Caco-2 (cell line): ENCODE measurements around the gene CATSPER3. TPM values are rescaled to one million over a fixed set of nuclear protein-coding genes. Genes with fewer than 3 reads are reported as not detected.

Experiments
- BruUV-seq: library from RNA; stranded (reverse); fragments of 400-500 nt; replicated peaks from 2 replicates; lab custom pipeline; 2021; lab: Mats Ljungman, UMichigan
- CTCF ChIA-PET: fragments of 300-600 bp; sonication (Branson Sonifier 250); formaldehyde crosslinking; loops from one replicate; lab custom pipeline; 2022; ENCODE audit warnings: antibody characterized with exemption; lab: Charles Lee
- POLR2A ChIA-PET: fragments of 300-600 bp; sonication (Branson Sonifier 250); formaldehyde crosslinking; loops from one replicate; lab custom pipeline; 2022; ENCODE audit warnings: antibody characterized with exemption; lab: Charles Lee
- DNase-seq, 2 experiments: peaks; one replicate each; pipeline versions ENCODE4 v3.0.0 to v3.0.0-alpha.2; 2020 to 2022
- H3K27me3 ChIP-seq: replicated peaks from 2 replicates; pipeline ENCODE4 v1.6.0; 2011; ENCODE audit warnings: low read length; ENCODE audit not compliant: control insufficient read depth, insufficient read depth
- H3K36me3 ChIP-seq: 2 replicates; pipeline ENCODE4 v1.5.1; 2011; ENCODE audit warnings: low read length; ENCODE audit not compliant: control insufficient read depth, insufficient read depth
- H3K4me1 ChIP-seq: fragments of 250-450 bp; sonication (Bioruptor Pico); 2 replicates; pipeline ENCODE4 v1.5.1; 2020; ENCODE audit warnings: mild to moderate bottlenecking
- H3K4me3 ChIP-seq: 2 replicates; pipeline ENCODE4 v1.5.1; 2011; ENCODE audit warnings: low read depth, mild to moderate bottlenecking, control low read depth, low read length
- H3K9me3 ChIP-seq: fragments of 250-450 bp; sonication (Bioruptor Pico); 2 replicates; pipeline ENCODE4 v1.5.1; 2020; ENCODE audit warnings: mild to moderate bottlenecking, moderate library complexity
- H3K27ac Mint-ChIP-seq: one replicate; pipeline ENCODE4 v1.8.0; 2022; ENCODE audit warnings: mixed read lengths; ENCODE audit not compliant: unreplicated experiment
- H3K27me3 Mint-ChIP-seq: one replicate; pipeline ENCODE4 v1.8.0; 2022; ENCODE audit warnings: mixed read lengths; ENCODE audit not compliant: insufficient read depth, unreplicated experiment
- H3K36me3 Mint-ChIP-seq: one replicate; pipeline ENCODE4 v1.8.0; 2022; ENCODE audit warnings: mild to moderate bottlenecking, mixed read lengths; ENCODE audit not compliant: insufficient read depth, unreplicated experiment
- H3K4me1 Mint-ChIP-seq: one replicate; pipeline ENCODE4 v1.8.0; 2022; ENCODE audit warnings: low read depth, mixed read lengths; ENCODE audit not compliant: unreplicated experiment
- H3K4me3 Mint-ChIP-seq: one replicate; pipeline ENCODE4 v1.8.0; 2022; ENCODE audit warnings: mild to moderate bottlenecking, moderate library complexity, mixed read lengths; ENCODE audit not compliant: unreplicated experiment
- H3K9me3 Mint-ChIP-seq: one replicate; pipeline ENCODE4 v1.8.0; 2022; ENCODE audit warnings: mixed read lengths; ENCODE audit not compliant: unreplicated experiment
- CTCF ChIP-seq, 2 experiments: fragments of 200-600 bp in 1 of 2; IDR thresholded peaks; 1 replicate in 1 of 2; 2 replicates in 1 of 2; pipeline versions ENCODE4 v1.5.1 to v1.8.0; 2011 to 2022; ENCODE audit warnings: antibody characterized with exemption in 1 of 2, control low read depth in 1 of 2, inconsistent platforms in 1 of 2, low read depth in 1 of 2, low read length in 1 of 2, mild to moderate bottlenecking in 1 of 2, moderate library complexity in 1 of 2; ENCODE audit not compliant: insufficient read depth in 1 of 2, severe bottlenecking in 1 of 2, unreplicated experiment in 1 of 2
- intact Hi-C: fragments of 100-400 bp; cut with micrococcal nuclease; formaldehyde crosslinking; loops from one replicate; pipeline ENCODE4 v1.10.0; 2022; ENCODE audit not compliant: unreplicated experiment
- total RNA-seq: library from RNA; stranded (reverse); gene quantifications from 2 replicates; pipeline ENCODE4 v1.2.3, GENCODE V29; 2022

Gene CATSPER3
- total RNA-seq, 1 experiment from 2014 or later = 0.61 TPM

GRCh38 chr5:135035678-135036030, 67.9 kb downstream of the CATSPER3 start:
- peak overlapping the region; percentile 89 for H3K4me3 Mint-ChIP-seq
- peak overlapping the region; percentile 81 for H3K27ac Mint-ChIP-seq
- CTCF ChIA-PET = interaction anchor here (1.0 to 1.8 kb wide), 3 partner anchors 18 to 152 kb away, joined by 3 to 7 read pairs (median 6); no protein-coding TSS in a partner anchor

GRCh38 chr5:135036405-135036804, 68.7 kb downstream of the CATSPER3 start:
- Histone ChIP-seq H3K9me3 (no peaks in the 10 kb centered on the region), H3K36me3 (no peaks in the 10 kb centered on the region), H3K4me3 (no peak overlapping the region), H3K27me3 (no peaks in the 10 kb centered on the region), H3K4me1 (peaks cover 27% of the 10 kb centered on the region)
- no TSS peak for BruUV-seq
- ChIA-PET CTCF (no interaction called here), POLR2A (no interaction called here)
- Mint-ChIP-seq H3K4me1 (peaks cover 24% of the 10 kb centered on the region), H3K27ac (no peak overlapping the region), H3K4me3 (peak overlapping the region; percentile 28), H3K36me3 (peaks cover 45% of the 10 kb centered on the region), H3K27me3 (no peaks in the 10 kb centered on the region), H3K9me3 (no peaks in the 10 kb centered on the region)
- TF ChIP-seq CTCF (IDR thresholded peaks at IDR 0.05; ENCODE audit: insufficient read depth in 1 of 2, low read depth in 1 of 2, low read length in 1 of 2, severe bottlenecking in 1 of 2, unreplicated experiment in 1 of 2) = no peak
- no peak for DNase-seq
- intact Hi-C loops = loop anchor here (10.0 kb wide), 1 partner anchor 268 kb away; no protein-coding TSS in a partner anchor

More at GRCh38 chr5:135035678-135036030, 67.9 kb downstream of the CATSPER3 start:
- no peaks in the 10 kb centered on the region for H3K27me3 ChIP-seq
- no peak for TF ChIP-seq CTCF (IDR thresholded peaks at IDR 0.05; ENCODE audit: insufficient read depth in 1 of 2, low read depth in 1 of 2, low read length in 1 of 2, severe bottlenecking in 1 of 2, unreplicated experiment in 1 of 2)
- no peak for DNase-seq
- POLR2A ChIA-PET = interaction anchor here (0.7 to 1.2 kb wide), 3 partner anchors 12 to 131 kb away, joined by 3 to 4 read pairs (median 3); partner anchors contain the start of gene PCBD2
- peak overlapping the region; percentile 83; the same call in 1 of the 2 replicates for H3K4me3 ChIP-seq
- BruUV-seq = no TSS peak
- no peaks in the 10 kb centered on the region for H3K27me3 Mint-ChIP-seq
- no peaks in the 10 kb centered on the region for H3K36me3 ChIP-seq
- intact Hi-C loops = loop anchor here (2.0 to 10.0 kb wide), 2 partner anchors 151 to 269 kb away; no protein-coding TSS in a partner anchor
- peaks cover 27% of the 10 kb centered on the region for H3K4me1 ChIP-seq
- H3K9me3 ChIP-seq = no peaks in the 10 kb centered on the region
- no peaks in the 10 kb centered on the region for H3K9me3 Mint-ChIP-seq
- peaks cover 53% of the 10 kb centered on the region for H3K36me3 Mint-ChIP-seq
- H3K4me1 Mint-ChIP-seq = peaks cover 24% of the 10 kb centered on the region

- H3K36me3 ChIP-seq = no peaks in the 10 kb centered on the region
- intact Hi-C loops = loop anchor here (10.0 kb wide), 1 partner anchor 267 kb away; no protein-coding TSS in a partner anchor
- POLR2A ChIA-PET = no interaction called here
- Mint-ChIP-seq H3K9me3 (no peaks in the 10 kb centered on the region), H3K27ac (no peak overlapping the region), H3K4me1 (peaks cover 18% of the 10 kb centered on the region), H3K36me3 (peaks cover 33% of the 10 kb centered on the region), H3K27me3 (no peaks in the 10 kb centered on the region), H3K4me3 (peak overlapping the region; percentile 60)
- TF ChIP-seq CTCF (IDR thresholded peaks at IDR 0.05; ENCODE audit: insufficient read depth in 1 of 2, low read depth in 1 of 2, low read length in 1 of 2, severe bottlenecking in 1 of 2, unreplicated experiment in 1 of 2) = no peak
- no peaks in the 10 kb centered on the region for H3K27me3 ChIP-seq
- no TSS peak for BruUV-seq
- no peaks in the 10 kb centered on the region for H3K9me3 ChIP-seq
- peaks cover 27% of the 10 kb centered on the region for H3K4me1 ChIP-seq
- no peak for DNase-seq
- no peak overlapping the region for H3K4me3 ChIP-seq
- CTCF ChIA-PET = no interaction called here
Observed at GRCh38 chr5:135037519-135038204, 70.0 kb downstream of the CATSPER3 start.
